Transverse colon (tissue), 4 donors: ENCODE results near the gene KCND1. TPM values are rescaled to one million over a fixed set of nuclear protein-coding genes. Genes with fewer than 3 reads are reported as not detected.
"Not testable (repeated sequence)": the region's sequence is repeated elsewhere in the genome, so short reads cannot be mapped to it uniquely, and the experiment has no call there.

Source experiments
- DNase-seq: peaks from one replicate; pipeline ENCODE4 v3.0.0-alpha.2; 2019
- H3K27ac ChIP-seq, 4 donors: fragments of 200-600 bp; sonication (generic); 2 replicates each; pipeline ENCODE4 v1.5.1; 2016 to 2018; ENCODE audit warnings: inconsistent platforms in 4 of 4
- H3K27me3 ChIP-seq: fragments of 200-600 bp; sonication (generic); 2 replicates; pipeline ENCODE4 v1.5.1; 2017; ENCODE audit warnings: inconsistent platforms
- H3K36me3 ChIP-seq, 4 donors: fragments of 200-600 bp; sonication (generic); 2 replicates each; pipeline ENCODE4 v1.5.1; 2017 to 2019; ENCODE audit warnings: inconsistent platforms in 4 of 4
- H3K4me1 ChIP-seq, 4 donors: fragments of 200-600 bp; sonication (generic); 2 replicates each; pipeline ENCODE4 v1.5.1; 2017 to 2020; ENCODE audit warnings: inconsistent platforms in 4 of 4
- H3K4me3 ChIP-seq, 4 donors: fragments of 200-600 bp; sonication (generic); 1 replicate in 1 of 4; 2 replicates in 3 of 4; pipeline versions ENCODE4 v1.5.1 to v1.6.1; 2017 to 2019; ENCODE audit warnings: inconsistent platforms in 4 of 4
- H3K9me3 ChIP-seq, 2 donors: fragments of 200-600 bp; sonication (generic); 2 replicates each; pipeline ENCODE4 v1.5.1; 2017 to 2019; ENCODE audit warnings: inconsistent platforms in 2 of 2
- CTCF ChIP-seq, 5 experiments: fragments of 200-600 bp in 3 of 5; fragments of 450-650 bp in 2 of 5; sonication (generic) in 3 of 5; IDR thresholded peaks; 1 replicate in 2 of 5; 2 replicates in 3 of 5; pipeline ENCODE4 v1.5.1; 2016 to 2017; ENCODE audit warnings: antibody characterized with exemption in 5 of 5, inconsistent platforms in 3 of 5, mild to moderate bottlenecking in 2 of 5, moderate library complexity in 1 of 5
- EP300 ChIP-seq: sonication (generic); formaldehyde crosslinking; IDR thresholded peaks from one replicate; pipeline ENCODE4 v1.6.1; 2017; ENCODE audit warnings: antibody characterized with exemption, low read depth
- POLR2A ChIP-seq: fragments of 450-650 bp; IDR thresholded peaks from one replicate; pipeline ENCODE4 v1.6.1; 2016; ENCODE audit warnings: antibody characterized with exemption, mild to moderate bottlenecking, moderate library complexity
- POLR2AphosphoS5 ChIP-seq, 3 donors: sonication (generic); formaldehyde crosslinking; IDR thresholded peaks; one replicate each; pipeline ENCODE4 v1.6.1; 2016; ENCODE audit warnings: antibody characterized with exemption in 3 of 3
- WGBS, 2 donors: methylation state at CpG; one replicate each; pipeline ENCODE4 v1.1.5; 2018; ENCODE audit warnings: low coverage in 1 of 2; 5-methylcytosine and 5-hydroxymethylcytosine counted together
- in situ Hi-C, 4 donors: fragments of 200-750 bp; cut with MboI; loops; one replicate each; pipeline versions ENCODE4 v1.15.0 to v1.15.1; 2017; ENCODE audit warnings: low sequenced_read_pairs in 3 of 4, low pct_ligation_motif_present in 1 of 4, low pct_unique_long_range_greater_than_20kb in 1 of 4
- intact Hi-C: fragments of 100-400 bp; cut with DNase I; formaldehyde crosslinking; loops from one replicate; pipeline ENCODE4 v1.15.1; 2023; ENCODE audit warnings: low total_unique reads
- total RNA-seq, 4 donors: library from RNA; depleted of rRNA; stranded (reverse); fragments of >200 nt; gene quantifications; one replicate each; pipeline ENCODE4 v1.1.0, GENCODE V29; 2016

Gene KCND1
- total RNA-seq, 4 donors from 2014 or later, result 0.95 to 0.96 TPM; not detected in 2

GRCh38 chrX:48989483-48989882 lies 17.8 kb upstream of the KCND1 start:
- in situ Hi-C loops, result no loop called here
- Histone ChIP-seq H3K27me3 (no peaks in the 10 kb centered on the region), H3K36me3 (no peaks in the 10 kb centered on the region), H3K9me3 (no peaks in the 10 kb centered on the region), H3K4me3 (no peak overlapping the region), H3K27ac (no peak overlapping the region), H3K4me1 (no peaks in the 10 kb centered on the region)
- no peak for TF ChIP-seq POLR2A
- intact Hi-C loops, result no loop called here
- no peak for DNase-seq
- WGBS, 2 donors, result 78 to 83% methylated on average over 1 to 4 of the region's 4 CpGs

DNA sequence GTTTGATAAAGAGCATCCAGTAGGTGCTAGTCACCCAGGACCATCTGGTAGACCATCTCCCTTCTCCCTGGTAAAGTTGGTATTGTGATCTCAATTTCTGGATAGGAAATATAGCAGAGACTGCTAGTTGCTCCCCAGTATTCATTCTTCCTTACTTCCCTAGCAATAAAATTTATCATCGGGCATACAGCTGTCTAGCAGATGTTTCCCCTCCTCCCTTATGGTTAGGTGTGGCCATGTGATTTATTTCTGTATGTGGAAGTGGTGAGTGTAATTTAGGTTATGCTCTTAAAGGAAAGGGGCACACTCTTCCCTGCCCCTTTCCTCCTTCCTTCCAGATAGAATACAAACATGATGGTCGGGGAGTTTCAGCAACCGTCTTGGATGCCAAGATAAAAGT lies 12.3 kb upstream of the KCND1 start:
- TF ChIP-seq POLR2AphosphoS5 (IDR thresholded peaks at IDR 0.05) (no peak), CTCF (IDR thresholded peaks at IDR 0.05) (no peak), EP300 (no peak), POLR2A (no peak)
- DNase-seq, result no peak
- H3K4me3 ChIP-seq, result no peak overlapping the region
- in situ Hi-C loops, result no loop called here
- H3K36me3 ChIP-seq, result no peaks in the 10 kb centered on the region
- intact Hi-C loops, result no loop called here
- H3K27ac ChIP-seq, result no peak overlapping the region
- 50 to 78% methylated on average over 1 to 3 of the region's 3 CpGs for WGBS, 2 donors
- no peaks in the 10 kb centered on the region for H3K9me3 ChIP-seq
- no peaks in the 10 kb centered on the region for H3K27me3 ChIP-seq
- no peaks in the 10 kb centered on the region for H3K4me1 ChIP-seq

DNA sequence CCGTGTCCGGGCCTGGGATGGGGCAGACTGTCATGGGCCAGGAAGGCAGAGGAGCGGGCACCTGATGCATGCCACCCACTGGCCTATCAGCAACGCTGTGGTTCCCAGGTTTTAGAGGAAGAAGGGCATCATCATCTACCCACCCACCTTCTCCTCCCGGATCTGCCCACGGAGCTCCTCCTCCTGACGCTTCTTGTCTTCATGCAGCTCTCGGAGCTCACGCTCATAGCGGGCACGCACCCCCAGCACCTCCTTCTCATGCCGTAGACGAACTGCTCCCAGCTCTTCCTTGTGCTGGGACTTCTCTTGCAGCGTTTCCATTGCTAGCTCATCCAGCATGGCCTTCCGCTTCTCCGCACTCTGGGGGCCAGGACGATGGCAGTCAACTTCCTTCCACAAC lies 11.4 kb upstream of the KCND1 start:
- 90% methylated on average over 16 of the region's 17 CpGs; no CpG with 5 or more reads in 1 of the 2 donors for WGBS, 2 donors
- Histone ChIP-seq H3K27me3 (no peaks in the 10 kb centered on the region), H3K4me3 (no peak overlapping the region), H3K27ac (no peak overlapping the region), H3K4me1 (no peaks in the 10 kb centered on the region), H3K36me3 (no peaks in the 10 kb centered on the region), H3K9me3 (no peaks in the 10 kb centered on the region)
- intact Hi-C loops, result no loop called here
- in situ Hi-C loops, result no loop called here
- no peak for TF ChIP-seq EP300
- no peak for TF ChIP-seq POLR2A
- TF ChIP-seq POLR2AphosphoS5 (IDR thresholded peaks at IDR 0.05), result no peak
- TF ChIP-seq CTCF (IDR thresholded peaks at IDR 0.05), result no peak
- DNase-seq, result no peak

- no peaks in the 10 kb centered on the region for H3K27me3 ChIP-seq
- no peaks in the 10 kb centered on the region for H3K9me3 ChIP-seq
- intact Hi-C loops (no loop called here), in situ Hi-C loops (no loop called here)
- DNase-seq, result no peak
- no peaks in the 10 kb centered on the region for H3K4me1 ChIP-seq
- 75% methylated on average over 10 of the region's 10 CpGs; no CpG with 5 or more reads in 1 of the 2 donors for WGBS, 2 donors
- H3K27ac ChIP-seq, result no peak overlapping the region
- no peak overlapping the region for H3K4me3 ChIP-seq
- H3K36me3 ChIP-seq, result no peaks in the 10 kb centered on the region
- TF ChIP-seq EP300 (no peak), POLR2AphosphoS5 (IDR thresholded peaks at IDR 0.05) (no peak), POLR2A (no peak), CTCF (IDR thresholded peaks at IDR 0.05) (no peak)
Observed at GRCh38 chrX:48981178-48981577, 9.5 kb upstream of the KCND1 start.

DNA sequence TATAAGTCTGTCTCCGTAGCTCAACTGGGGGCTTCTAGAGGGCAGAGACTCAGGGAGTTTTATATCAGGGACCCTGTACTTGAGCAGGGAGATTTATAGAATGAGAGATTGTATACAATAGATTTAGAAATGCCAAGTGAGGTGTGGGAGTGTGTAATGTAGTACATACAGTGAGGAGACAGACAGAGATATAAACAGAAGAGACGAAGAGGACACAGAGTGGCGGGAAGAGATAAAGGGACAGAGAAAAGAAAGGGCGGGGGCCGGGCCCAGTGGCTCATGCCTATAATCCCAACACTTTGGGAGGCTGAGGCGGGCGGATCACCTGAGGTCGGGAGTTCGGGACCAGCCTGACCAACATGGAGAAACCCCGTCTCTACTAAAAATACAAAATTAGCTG lies 8.7 kb upstream of the KCND1 start:
- intact Hi-C loops, H3K4me3 ChIP-seq, DNase-seq, H3K27ac ChIP-seq, H3K9me3 ChIP-seq, H3K36me3 ChIP-seq, H3K4me1 ChIP-seq, in situ Hi-C loops, H3K27me3 ChIP-seq: not testable (repeated sequence)
- 84% methylated on average over 10 of the region's 10 CpGs; no CpG with 5 or more reads in 1 of the 2 donors for WGBS, 2 donors
